SK-N-SH (cell line): ENCODE data around the gene KIF6. TPM values are rescaled to one million over a fixed set of nuclear protein-coding genes. Genes with fewer than 3 reads are reported as not detected.

ENCODE experiments used
- CTCF ChIA-PET: fragments of 300-600, 350-600 bp; formaldehyde crosslinking; extraction: SDS; loops from one replicate; lab custom pipeline; 2021; lab: Yijun Ruan, JAX
- POLR2A ChIA-PET: fragments of 350-600 bp; sonication (Branson Sonifier 250); formaldehyde crosslinking; extraction: SDS; loops from one replicate; lab custom pipeline; 2020; ENCODE audit warnings: antibody characterized with exemption, inconsistent platforms; lab: Yijun Ruan, JAX
- DNase-seq: peaks from one replicate; pipeline ENCODE4 v3.0.0; 2012
- H2AFZ ChIP-seq: fragments of 200-600 bp; sonication (generic); 2 replicates; pipeline ENCODE4 v1.8.1; 2016; ENCODE audit warnings: antibody characterized with exemption, mild to moderate bottlenecking, low read depth
- H3F3A ChIP-seq: fragments of 200-600 bp; sonication (generic); replicated peaks from 2 replicates; pipeline ENCODE3; 2016; ENCODE audit warnings: antibody characterized with exemption, mild to moderate bottlenecking; ENCODE audit not compliant: insufficient read depth
- H3K27ac ChIP-seq, 2 experiments: fragments of 200-500 bp in 1 of 2; fragments of 200-600 bp in 1 of 2; sonication (Bioruptor generic) in 1 of 2; sonication (generic), shearing (Covaris generic) in 1 of 2; 2 replicates each; pipeline versions ENCODE4 v1.5.1 to v1.6.1; 2014 to 2016; ENCODE audit warnings: low read depth in 2 of 2, inconsistent platforms in 1 of 2, low read length in 1 of 2, mild to moderate bottlenecking in 1 of 2, mixed read lengths in 1 of 2
- H3K27me3 ChIP-seq: fragments of 200-600 bp; sonication (generic), shearing (Covaris generic); 2 replicates; pipeline ENCODE4 v1.6.1; 2016; ENCODE audit warnings: mixed run types; ENCODE audit not compliant: insufficient read depth
- H3K36me3 ChIP-seq, 2 experiments: fragments of 200-500 bp in 1 of 2; fragments of 200-600 bp in 1 of 2; sonication (Bioruptor generic) in 1 of 2; sonication (generic) in 1 of 2; replicated peaks in 1 of 2; 2 replicates each; pipeline versions ENCODE3 to v1.5.1; 2014 to 2016; ENCODE audit warnings: low read length in 1 of 2, mild to moderate bottlenecking in 1 of 2; ENCODE audit not compliant: insufficient read depth in 2 of 2, control insufficient read depth in 1 of 2
- H3K4me1 ChIP-seq, 2 experiments: fragments of 200-500 bp in 1 of 2; fragments of 200-600 bp in 1 of 2; sonication (Bioruptor generic) in 1 of 2; sonication (generic), shearing (Covaris generic) in 1 of 2; 2 replicates each; pipeline versions ENCODE4 v1.5.1 to v1.6.1; 2014 to 2016; ENCODE audit warnings: low read depth in 1 of 2, low read length in 1 of 2, mixed run types in 1 of 2; ENCODE audit not compliant: insufficient read depth in 2 of 2, control insufficient read depth in 1 of 2
- H3K4me2 ChIP-seq: fragments of 200-600 bp; sonication (generic), shearing (Covaris generic); 2 replicates; pipeline ENCODE4 v1.6.1; 2017; ENCODE audit warnings: mixed run types
- H3K4me3 ChIP-seq, 2 experiments: fragments of 200-500 bp in 1 of 2; fragments of 200-600 bp in 1 of 2; sonication (Bioruptor generic) in 1 of 2; sonication (generic), shearing (Covaris generic) in 1 of 2; 2 replicates each; pipeline versions ENCODE4 v1.5.1 to v1.8.1; 2014 to 2016; ENCODE audit warnings: low read depth in 2 of 2, inconsistent platforms in 1 of 2, low read length in 1 of 2, mild to moderate bottlenecking in 1 of 2, mixed read lengths in 1 of 2, moderate library complexity in 1 of 2
- H3K79me2 ChIP-seq: fragments of 200-600 bp; sonication (generic); 2 replicates; pipeline ENCODE4 v1.8.1; 2017; ENCODE audit warnings: mild to moderate bottlenecking; ENCODE audit not compliant: insufficient read depth
- H3K9ac ChIP-seq: fragments of 200-600 bp; sonication (generic); 2 replicates; pipeline ENCODE4 v1.6.1; 2017; ENCODE audit warnings: mixed run types
- H3K9me2 ChIP-seq: fragments of 200-600 bp; sonication (generic); 2 replicates; pipeline ENCODE4 v1.6.1; 2017; ENCODE audit warnings: mixed run types
- H3K9me3 ChIP-seq: fragments of 200-600 bp; sonication (generic); 2 replicates; pipeline ENCODE4 v1.6.1; 2017; ENCODE audit warnings: mixed run types, mild to moderate bottlenecking, moderate library complexity
- H4K20me1 ChIP-seq: fragments of 200-600 bp; sonication (generic); 2 replicates; pipeline ENCODE4 v1.6.1; 2017; ENCODE audit warnings: mild to moderate bottlenecking, mixed run types; ENCODE audit not compliant: insufficient read depth
- CHD2 ChIP-seq: fragments of 150-350 bp; IDR thresholded peaks from 2 replicates; pipeline ENCODE4 v1.6.1; 2018; ENCODE audit warnings: low read length; ENCODE audit not compliant: partially characterized antibody
- EP300 ChIP-seq, 2 experiments: IDR thresholded peaks; 2 replicates each; pipeline versions ENCODE4 v1.4.0 to v1.6.1; 2012; ENCODE audit warnings: borderline replicate concordance in 1 of 2, low read depth in 1 of 2, low read length in 1 of 2
- FOSL2 ChIP-seq: IDR thresholded peaks from 2 replicates; pipeline ENCODE4 v1.4.0; 2012; ENCODE audit warnings: low read depth, mild to moderate bottlenecking, moderate library complexity, borderline replicate concordance
- GATA2 ChIP-seq: sonication (generic); formaldehyde crosslinking; IDR thresholded peaks from 2 replicates; pipeline ENCODE4 v1.5.0; 2020; ENCODE audit warnings: mild to moderate bottlenecking, missing genetic modification reagents
- JUND ChIP-seq: IDR thresholded peaks from 2 replicates; pipeline ENCODE4 v1.4.0; 2012
- MEF2A ChIP-seq: IDR thresholded peaks from 2 replicates; pipeline ENCODE4 v1.4.0; 2012; ENCODE audit warnings: low read depth, borderline replicate concordance
- POLR2AphosphoS5 ChIP-seq: IDR thresholded peaks from 2 replicates; pipeline ENCODE4 v1.6.1; 2012; ENCODE audit warnings: low read depth, low read length
- RAD21 ChIP-seq: IDR thresholded peaks from 2 replicates; pipeline ENCODE4 v1.6.1; 2012; ENCODE audit warnings: mild to moderate bottlenecking, low read length
- RCOR1 ChIP-seq: fragments of 150-350 bp; IDR thresholded peaks from 2 replicates; pipeline ENCODE4 v1.6.1; 2017; ENCODE audit warnings: antibody characterized with exemption, low read length
- YY1 ChIP-seq: IDR thresholded peaks from 2 replicates; pipeline ENCODE4 v1.4.0; 2012; ENCODE audit warnings: low read depth, mild to moderate bottlenecking
- ZBTB33 ChIP-seq: IDR thresholded peaks from 2 replicates; pipeline ENCODE4 v1.4.0; 2012; ENCODE audit warnings: low read depth, borderline replicate concordance
- WGBS: methylation state at CpG from one replicate; pipeline ENCODE4 v1.1.6; 2017; ENCODE audit warnings: low lambda C conversion rate; 5-methylcytosine and 5-hydroxymethylcytosine counted together
- polyA plus RNA-seq, 3 experiments: library from polyadenylated mRNA; depleted of rRNA; stranded (reverse); fragments of >200 nt; gene quantifications; 2 replicates each; pipeline ENCODE4 v1.2.3, GENCODE V29; 2012
- TF ChIP-seq, protein P1 (sequence below): fragments of 200-600 bp; sonication (generic); IDR thresholded peaks from 2 replicates; pipeline ENCODE4 v1.6.1; 2017; ENCODE audit warnings: antibody characterized with exemption, mild to moderate bottlenecking, moderate library complexity
- TF ChIP-seq, protein P2 (sequence below): fragments of 150-350 bp; IDR thresholded peaks from 2 replicates; pipeline ENCODE4 v1.6.1; 2016; ENCODE audit warnings: mild to moderate bottlenecking, low read depth, low read length
- TF ChIP-seq, protein P3 (sequence below): IDR thresholded peaks from 2 replicates; pipeline ENCODE4; 2012

Gene KIF6
- polyA plus RNA-seq, 1 of the 3 experiments (the other 2 are of a cell fraction) = 0.13 TPM

- TF ChIP-seq ZBTB33 = no peak
- TF ChIP-seq EP300 (IDR thresholded peaks at IDR 0.05; ENCODE audit: borderline replicate concordance in 1 of 2, low read depth in 1 of 2, low read length in 1 of 2) = peak in 1 of 2 experiments; percentile 17; a peak in 1 of 4 replicates
Measured at GRCh38 chr6:39599973-39600372, 125.2 kb downstream of the KIF6 start (continued).

DNA sequence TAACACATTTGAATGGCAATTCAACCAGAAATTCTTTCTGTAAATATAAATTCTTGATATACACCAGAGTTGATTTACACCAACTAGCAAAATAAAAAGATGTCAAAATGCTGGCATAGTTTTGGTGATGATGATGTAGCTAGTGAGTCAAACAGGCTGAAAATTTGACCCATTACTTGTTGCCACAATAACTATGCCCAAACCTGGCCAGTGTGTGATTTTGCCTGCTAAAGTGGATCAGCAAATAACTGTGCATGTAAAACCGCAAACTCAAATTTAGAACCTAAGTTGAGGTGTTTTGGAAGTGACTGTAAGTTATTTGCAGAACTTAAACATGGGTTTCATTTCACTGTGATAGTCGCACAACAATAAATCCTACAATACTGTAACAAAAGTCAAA is 125.9 kb downstream of the KIF6 start:
- DNase-seq = no peak
- peak overlapping the region in 1 of 2 experiments; percentile 58; a peak in 2 of 4 replicates for H3K27ac ChIP-seq

GRCh38 chr6:39594285-39594684 is 130.9 kb downstream of the KIF6 start:
- H3K36me3 ChIP-seq = no peaks in the 10 kb centered on the region
- H3F3A ChIP-seq = no peaks in the 10 kb centered on the region
- WGBS = 19% methylated on average over 2 of the region's 2 CpGs
- H3K4me1 ChIP-seq = peaks cover 0 to 11% of the 10 kb centered on the region in 2 experiments; a peak in 2 of 4 replicates
- H3K4me3 ChIP-seq = no peak overlapping the region
- no peaks in the 10 kb centered on the region for H3K79me2 ChIP-seq
- H3K27ac ChIP-seq = peak overlapping the region in 1 of 2 experiments; percentile 43; a peak in 1 of 4 replicates
- H3K4me2 ChIP-seq = no peak overlapping the region
- no peak overlapping the region for H2AFZ ChIP-seq
- H3K9me3 ChIP-seq = no peaks in the 10 kb centered on the region
- CTCF ChIA-PET = interaction anchor here (1.0 to 1.2 kb wide), 2 partner anchors 9 to 217 kb away, joined by 3 read pairs; no protein-coding TSS in a partner anchor
- DNase-seq = no peak
- POLR2A ChIA-PET = interaction anchor here (0.9 kb wide), 1 partner anchor 18 kb away, joined by 3 read pairs; no protein-coding TSS in a partner anchor
- H3K9ac ChIP-seq = no peak overlapping the region
- no peaks in the 10 kb centered on the region for H3K27me3 ChIP-seq
- H4K20me1 ChIP-seq = no peaks in the 10 kb centered on the region
- H3K9me2 ChIP-seq = no peaks in the 10 kb centered on the region
- no peak for TF ChIP-seq RAD21
- TF ChIP-seq, protein P1, sequence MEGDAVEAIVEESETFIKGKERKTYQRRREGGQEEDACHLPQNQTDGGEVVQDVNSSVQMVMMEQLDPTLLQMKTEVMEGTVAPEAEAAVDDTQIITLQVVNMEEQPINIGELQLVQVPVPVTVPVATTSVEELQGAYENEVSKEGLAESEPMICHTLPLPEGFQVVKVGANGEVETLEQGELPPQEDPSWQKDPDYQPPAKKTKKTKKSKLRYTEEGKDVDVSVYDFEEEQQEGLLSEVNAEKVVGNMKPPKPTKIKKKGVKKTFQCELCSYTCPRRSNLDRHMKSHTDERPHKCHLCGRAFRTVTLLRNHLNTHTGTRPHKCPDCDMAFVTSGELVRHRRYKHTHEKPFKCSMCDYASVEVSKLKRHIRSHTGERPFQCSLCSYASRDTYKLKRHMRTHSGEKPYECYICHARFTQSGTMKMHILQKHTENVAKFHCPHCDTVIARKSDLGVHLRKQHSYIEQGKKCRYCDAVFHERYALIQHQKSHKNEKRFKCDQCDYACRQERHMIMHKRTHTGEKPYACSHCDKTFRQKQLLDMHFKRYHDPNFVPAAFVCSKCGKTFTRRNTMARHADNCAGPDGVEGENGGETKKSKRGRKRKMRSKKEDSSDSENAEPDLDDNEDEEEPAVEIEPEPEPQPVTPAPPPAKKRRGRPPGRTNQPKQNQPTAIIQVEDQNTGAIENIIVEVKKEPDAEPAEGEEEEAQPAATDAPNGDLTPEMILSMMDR = no peak
- TF ChIP-seq, protein P2, sequence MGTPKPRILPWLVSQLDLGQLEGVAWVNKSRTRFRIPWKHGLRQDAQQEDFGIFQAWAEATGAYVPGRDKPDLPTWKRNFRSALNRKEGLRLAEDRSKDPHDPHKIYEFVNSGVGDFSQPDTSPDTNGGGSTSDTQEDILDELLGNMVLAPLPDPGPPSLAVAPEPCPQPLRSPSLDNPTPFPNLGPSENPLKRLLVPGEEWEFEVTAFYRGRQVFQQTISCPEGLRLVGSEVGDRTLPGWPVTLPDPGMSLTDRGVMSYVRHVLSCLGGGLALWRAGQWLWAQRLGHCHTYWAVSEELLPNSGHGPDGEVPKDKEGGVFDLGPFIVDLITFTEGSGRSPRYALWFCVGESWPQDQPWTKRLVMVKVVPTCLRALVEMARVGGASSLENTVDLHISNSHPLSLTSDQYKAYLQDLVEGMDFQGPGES = no peak
- no peak for TF ChIP-seq POLR2AphosphoS5
- TF ChIP-seq MEF2A = no peak
- TF ChIP-seq GATA2 = no peak
- no peak for TF ChIP-seq YY1
- no peak for TF ChIP-seq FOSL2
- TF ChIP-seq, protein P3, sequence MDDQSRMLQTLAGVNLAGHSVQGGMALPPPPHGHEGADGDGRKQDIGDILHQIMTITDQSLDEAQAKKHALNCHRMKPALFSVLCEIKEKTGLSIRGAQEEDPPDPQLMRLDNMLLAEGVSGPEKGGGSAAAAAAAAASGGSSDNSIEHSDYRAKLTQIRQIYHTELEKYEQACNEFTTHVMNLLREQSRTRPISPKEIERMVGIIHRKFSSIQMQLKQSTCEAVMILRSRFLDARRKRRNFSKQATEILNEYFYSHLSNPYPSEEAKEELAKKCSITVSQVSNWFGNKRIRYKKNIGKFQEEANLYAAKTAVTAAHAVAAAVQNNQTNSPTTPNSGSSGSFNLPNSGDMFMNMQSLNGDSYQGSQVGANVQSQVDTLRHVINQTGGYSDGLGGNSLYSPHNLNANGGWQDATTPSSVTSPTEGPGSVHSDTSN = no peak
- no peak for TF ChIP-seq JUND

More for the DNA sequence above, 125.9 kb downstream of the KIF6 start:
- no peaks in the 10 kb centered on the region for H3K36me3 ChIP-seq
- H3K9ac ChIP-seq = no peak overlapping the region
- no peak overlapping the region for H3K4me3 ChIP-seq
- no peaks in the 10 kb centered on the region for H3K9me2 ChIP-seq
- POLR2A ChIA-PET = no interaction called here
- H3K4me1 ChIP-seq = peaks cover 0 to 2% of the 10 kb centered on the region in 2 experiments; a peak in 2 of 4 replicates
- WGBS = 65% methylated on average over 2 of the region's 2 CpGs
- no peaks in the 10 kb centered on the region for H3K79me2 ChIP-seq
- H3K4me2 ChIP-seq = no peak overlapping the region
- no peaks in the 10 kb centered on the region for H3K27me3 ChIP-seq
- H2AFZ ChIP-seq = no peak overlapping the region
- H3F3A ChIP-seq = no peaks in the 10 kb centered on the region
- H4K20me1 ChIP-seq = no peaks in the 10 kb centered on the region
- no peak for TF ChIP-seq CHD2
- TF ChIP-seq ZBTB33 = no peak
- no peak for TF ChIP-seq RCOR1
- TF ChIP-seq, all 33 proteins: peak for 0
- H3K9me3 ChIP-seq = no peaks in the 10 kb centered on the region
- CTCF ChIA-PET = interaction anchor here (1.3 kb wide), 1 partner anchor 222 kb away, joined by 4 read pairs; no protein-coding TSS in a partner anchor
